HFF-Myc (cell line): Measurements from ENCODE around the gene RPTOR.

Experiments used
- DNase-seq: peaks from one replicate; pipeline ENCODE4 v3.0.0-alpha.2; 2011; ENCODE audit warnings: low read depth; ENCODE audit errors: extremely low read depth
- H3K4me3 ChIP-seq: replicated peaks from 2 replicates; pipeline ENCODE4 v1.5.1; 2011; ENCODE audit warnings: low read depth, mild to moderate bottlenecking, control low read depth, low read length
- TF ChIP-seq, protein P1 (sequence below): IDR thresholded peaks from 2 replicates; pipeline ENCODE4 v1.5.1; 2012; ENCODE audit warnings: mild to moderate bottlenecking, low read depth, low read length, control low read depth; ENCODE audit errors: missing control alignments

RPTOR gene

DNA sequence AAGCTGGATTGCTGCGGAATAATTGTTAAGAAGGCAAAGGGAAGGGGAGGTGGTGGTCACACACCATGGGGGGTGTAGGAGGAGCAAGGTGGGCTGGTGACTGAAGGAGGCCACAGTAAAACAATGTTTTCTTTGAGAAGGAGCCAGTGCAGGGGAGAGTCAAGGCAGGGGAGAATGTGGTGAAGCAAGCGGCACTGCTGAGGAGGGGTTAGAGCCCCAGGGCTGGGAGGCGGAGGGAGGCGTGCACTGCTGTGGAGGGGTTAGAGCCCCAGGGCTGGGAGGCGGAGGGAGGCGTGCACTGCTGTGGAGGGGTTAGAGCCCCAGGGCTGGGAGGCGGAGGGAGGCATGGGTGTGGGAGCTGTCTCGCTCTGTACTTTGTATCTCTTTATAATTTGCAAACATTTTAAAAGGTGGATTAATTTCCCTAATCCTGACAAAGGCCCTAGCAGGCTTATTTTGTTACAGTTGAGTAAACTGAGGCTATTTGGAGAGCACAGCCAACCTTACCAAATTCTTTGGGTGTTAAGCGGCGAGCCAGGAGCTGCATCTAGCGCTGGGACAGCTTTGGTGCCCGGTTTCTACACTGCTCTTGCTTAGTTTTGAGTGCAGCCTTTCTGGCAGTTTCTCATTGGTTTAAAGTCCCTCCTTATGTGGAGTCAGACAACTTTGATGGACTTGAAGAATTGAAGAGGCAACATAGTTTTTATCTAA, 20.9 kb downstream of the RPTOR start:
- no peak for DNase-seq
- TF ChIP-seq, protein P1, sequence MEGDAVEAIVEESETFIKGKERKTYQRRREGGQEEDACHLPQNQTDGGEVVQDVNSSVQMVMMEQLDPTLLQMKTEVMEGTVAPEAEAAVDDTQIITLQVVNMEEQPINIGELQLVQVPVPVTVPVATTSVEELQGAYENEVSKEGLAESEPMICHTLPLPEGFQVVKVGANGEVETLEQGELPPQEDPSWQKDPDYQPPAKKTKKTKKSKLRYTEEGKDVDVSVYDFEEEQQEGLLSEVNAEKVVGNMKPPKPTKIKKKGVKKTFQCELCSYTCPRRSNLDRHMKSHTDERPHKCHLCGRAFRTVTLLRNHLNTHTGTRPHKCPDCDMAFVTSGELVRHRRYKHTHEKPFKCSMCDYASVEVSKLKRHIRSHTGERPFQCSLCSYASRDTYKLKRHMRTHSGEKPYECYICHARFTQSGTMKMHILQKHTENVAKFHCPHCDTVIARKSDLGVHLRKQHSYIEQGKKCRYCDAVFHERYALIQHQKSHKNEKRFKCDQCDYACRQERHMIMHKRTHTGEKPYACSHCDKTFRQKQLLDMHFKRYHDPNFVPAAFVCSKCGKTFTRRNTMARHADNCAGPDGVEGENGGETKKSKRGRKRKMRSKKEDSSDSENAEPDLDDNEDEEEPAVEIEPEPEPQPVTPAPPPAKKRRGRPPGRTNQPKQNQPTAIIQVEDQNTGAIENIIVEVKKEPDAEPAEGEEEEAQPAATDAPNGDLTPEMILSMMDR, result no peak
- no peak overlapping the region for H3K4me3 ChIP-seq

DNA sequence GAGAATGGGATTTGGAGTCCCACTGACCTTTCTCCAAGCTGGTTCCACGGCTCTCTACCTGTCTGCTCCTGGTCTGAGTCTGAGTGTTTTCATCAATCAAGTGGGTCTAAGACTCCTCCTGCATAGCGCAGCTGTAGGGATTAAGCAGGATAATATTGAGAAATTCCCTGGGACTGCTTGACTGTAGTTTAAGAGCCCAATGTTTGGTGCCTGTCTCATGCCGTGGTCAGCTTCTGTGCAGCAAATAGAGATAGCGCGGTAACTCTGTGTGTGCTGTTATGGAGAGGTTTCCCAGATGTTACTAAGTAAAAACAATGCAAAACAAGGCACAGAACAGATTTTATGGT, 21.4 kb downstream of the RPTOR start:
- TF ChIP-seq, protein P1, result no peak
- DNase-seq, result no peak
- no peak overlapping the region for H3K4me3 ChIP-seq

DNA sequence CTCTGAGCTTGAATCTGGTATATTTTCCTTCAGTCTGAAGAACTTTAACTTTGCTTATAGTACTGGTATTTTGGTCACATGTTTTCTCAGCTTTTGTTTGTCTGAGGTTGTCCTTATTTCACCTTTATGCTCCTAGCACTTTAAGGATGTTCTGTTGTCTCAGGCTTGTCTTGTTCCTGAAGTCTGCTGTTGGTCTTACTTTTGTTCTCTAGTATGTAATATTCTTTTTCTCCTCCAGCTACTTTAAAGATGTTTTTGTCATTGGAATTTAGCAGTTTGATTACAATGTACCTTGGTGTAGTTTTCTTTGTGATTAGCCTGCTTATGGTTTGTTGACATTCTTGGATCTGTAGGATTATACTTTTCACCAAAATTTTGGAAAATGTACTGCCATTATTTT, 23.6 kb downstream of the RPTOR start:
- TF ChIP-seq, protein P1, result no peak
- DNase-seq, result no peak

DNA sequence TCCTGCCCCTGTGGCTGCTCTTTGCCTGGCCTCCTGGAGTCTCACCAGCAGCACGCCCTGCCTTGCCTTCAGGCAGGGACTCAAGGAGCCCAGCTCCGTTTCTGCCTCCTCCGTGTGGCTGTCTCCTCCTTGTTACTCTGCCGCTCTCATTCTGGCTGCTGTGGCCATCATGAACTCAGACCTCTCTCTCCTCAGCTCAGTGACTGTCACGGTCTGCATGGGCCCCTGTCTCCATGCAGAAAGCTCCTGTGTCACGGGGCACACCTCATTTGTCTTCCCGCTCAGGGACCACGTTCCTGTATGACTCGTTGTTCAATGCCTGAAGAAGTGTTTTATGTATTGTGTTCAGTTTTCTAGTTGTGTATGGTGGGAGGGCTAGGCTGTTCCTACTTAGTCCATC, 25.3 kb downstream of the RPTOR start:
- TF ChIP-seq, protein P1, result no peak
- no peak for DNase-seq
- H3K4me3 ChIP-seq, result no peak overlapping the region

More for the DNA sequence above, 23.6 kb downstream of the RPTOR start:
- no peak overlapping the region for H3K4me3 ChIP-seq

DNA sequence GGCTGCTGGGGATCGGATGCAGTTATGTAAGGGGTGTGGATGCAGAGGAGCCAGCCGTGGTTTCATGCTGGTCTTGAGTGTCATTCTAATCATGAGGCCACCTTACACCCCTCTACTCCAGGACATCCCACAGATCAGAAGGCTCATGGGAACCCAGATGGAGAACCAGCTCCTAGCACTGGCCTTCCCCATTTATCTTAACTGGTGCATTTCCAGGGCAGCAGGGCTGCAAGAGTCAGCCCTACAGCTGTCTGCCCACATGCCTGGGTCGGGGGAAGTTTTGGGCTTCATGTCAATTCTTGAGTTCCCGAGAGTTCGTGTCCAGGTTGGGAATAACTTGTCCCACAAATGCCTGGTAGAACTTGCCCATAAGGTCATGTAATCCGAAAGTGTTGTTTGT, 29.1 kb downstream of the RPTOR start:
- DNase-seq, result no peak
- TF ChIP-seq, protein P1, result no peak
- no peak overlapping the region for H3K4me3 ChIP-seq

DNA sequence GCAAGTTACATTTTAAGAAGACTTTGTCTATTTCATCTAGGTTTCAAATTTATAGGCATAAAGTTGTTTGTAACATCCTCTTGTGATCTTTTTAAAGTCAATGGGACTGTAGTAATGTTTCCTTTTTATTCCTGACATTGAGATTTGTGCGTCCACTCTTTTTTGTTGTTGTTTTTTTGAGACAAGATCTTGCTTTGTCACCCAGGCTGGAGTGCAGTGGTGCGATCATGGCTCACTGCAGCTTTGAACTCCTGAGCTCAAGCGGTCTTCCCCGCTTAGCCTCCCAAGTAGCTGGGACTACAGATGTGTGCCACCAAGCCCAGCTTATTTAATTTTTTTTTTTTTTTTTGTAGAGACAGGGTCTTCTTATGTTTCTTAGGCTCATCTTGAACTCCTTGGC, 29.9 kb downstream of the RPTOR start:
- TF ChIP-seq, protein P1, result no peak
- H3K4me3 ChIP-seq, result no peak overlapping the region
- DNase-seq, result no peak
